ENCODE data around the gene ZDHHC14.
"Not testable (repeated sequence)": the region's sequence is repeated elsewhere in the genome, so short reads cannot be mapped to it uniquely, and the experiment has no call there.

Gene ZDHHC14

DNA sequence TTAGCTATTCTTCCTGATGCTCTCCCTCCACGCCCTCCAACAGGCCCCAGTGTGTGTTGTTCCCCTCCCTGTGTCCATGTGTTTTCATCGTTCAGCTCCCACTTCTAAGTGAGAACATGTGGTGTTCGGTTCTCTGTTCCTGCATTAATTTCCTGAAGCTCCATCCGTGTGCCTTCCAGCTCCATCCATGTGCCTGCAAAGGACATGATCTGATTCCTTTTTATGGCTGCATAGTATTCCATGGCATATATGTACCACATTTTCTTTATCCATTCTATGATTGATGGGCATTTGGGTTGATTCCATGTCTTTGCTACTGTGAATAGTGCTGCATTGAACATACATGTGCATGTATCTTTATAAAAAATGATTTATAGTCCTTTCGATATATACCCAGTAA lies 27.4 kb downstream of the ZDHHC14 start:
- DNase-seq, result not testable (repeated sequence)

DNA sequence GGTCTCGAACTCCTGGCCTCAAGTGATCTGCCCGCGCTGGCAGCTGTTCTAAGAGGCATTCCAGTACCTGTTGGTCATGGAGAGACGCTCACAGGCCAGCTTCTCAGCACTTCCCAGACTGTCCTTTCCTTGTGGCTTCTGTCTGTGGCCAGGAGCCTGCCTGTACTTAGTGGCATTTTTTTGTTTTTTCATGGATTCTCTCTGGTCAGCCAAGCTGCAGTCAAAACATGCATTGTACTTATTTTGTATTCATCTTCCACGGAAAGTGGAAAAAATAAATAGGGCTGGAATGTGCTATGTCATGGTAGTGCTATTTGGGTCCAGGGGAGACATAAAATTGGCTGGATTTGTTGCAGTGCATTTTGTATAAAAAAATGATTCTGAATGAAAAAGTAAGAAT lies 29.1 kb downstream of the ZDHHC14 start:
- DNase-seq, result no peak

DNA sequence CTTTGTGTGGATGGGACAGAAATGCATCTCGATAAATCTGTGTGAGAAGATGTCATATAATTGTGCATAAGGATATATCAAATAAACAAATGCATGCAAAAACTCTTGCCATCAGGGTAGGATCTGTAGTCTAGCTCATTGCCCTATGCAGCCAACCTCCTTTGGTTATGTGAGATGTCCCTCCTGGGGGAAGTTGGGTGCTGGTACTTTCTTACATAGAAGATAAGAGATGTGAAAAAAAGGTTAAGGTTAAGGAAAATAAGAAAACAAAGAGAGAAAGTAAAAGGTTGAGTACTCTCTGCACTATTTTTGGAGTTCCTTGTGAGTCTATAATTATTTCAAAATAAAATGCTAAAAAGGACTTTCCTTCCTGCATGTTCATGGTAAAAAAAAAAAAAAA lies 30.4 kb downstream of the ZDHHC14 start:
- DNase-seq, result no peak

DNA sequence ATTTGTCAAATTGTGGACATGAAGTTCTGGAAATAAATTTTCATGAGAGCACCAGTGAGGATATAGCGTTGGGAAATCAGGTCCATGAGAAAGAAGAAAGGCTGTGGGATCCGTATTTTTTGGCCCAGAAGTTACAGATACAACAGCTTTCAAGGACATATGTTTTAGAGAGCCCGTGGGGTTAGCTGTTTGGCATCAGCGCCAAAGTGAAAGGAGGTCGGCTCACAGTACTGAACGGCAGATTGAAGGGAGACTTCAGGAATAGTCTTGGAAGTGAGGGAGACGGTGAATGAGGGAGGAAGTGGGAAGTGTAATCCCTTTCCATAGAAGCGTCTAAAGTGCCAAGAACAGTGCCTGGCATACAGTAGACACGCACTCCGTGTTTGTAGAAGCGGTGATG lies 31.8 kb downstream of the ZDHHC14 start:
- no peak for DNase-seq

DNA sequence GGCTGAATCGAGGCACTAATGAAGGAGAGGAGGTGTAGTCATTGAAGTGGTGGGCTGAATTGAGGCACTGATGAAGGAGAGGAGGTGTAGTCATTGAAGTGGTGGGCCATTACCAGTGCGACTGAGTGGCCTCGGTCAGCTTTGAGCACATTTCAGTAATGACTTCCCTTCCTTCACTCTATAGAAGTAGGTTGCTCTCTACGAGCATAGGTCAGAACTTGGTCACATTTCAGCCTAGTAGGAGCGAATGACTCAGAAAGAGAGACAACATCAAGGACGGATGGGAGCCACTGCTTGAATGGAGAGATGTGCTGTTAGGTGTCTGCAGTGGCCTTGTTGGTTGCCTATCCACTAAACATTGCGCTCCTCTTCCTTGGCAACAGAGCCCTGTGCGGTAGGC lies 39.5 kb downstream of the ZDHHC14 start:
- DNase-seq, result no peak

DNA sequence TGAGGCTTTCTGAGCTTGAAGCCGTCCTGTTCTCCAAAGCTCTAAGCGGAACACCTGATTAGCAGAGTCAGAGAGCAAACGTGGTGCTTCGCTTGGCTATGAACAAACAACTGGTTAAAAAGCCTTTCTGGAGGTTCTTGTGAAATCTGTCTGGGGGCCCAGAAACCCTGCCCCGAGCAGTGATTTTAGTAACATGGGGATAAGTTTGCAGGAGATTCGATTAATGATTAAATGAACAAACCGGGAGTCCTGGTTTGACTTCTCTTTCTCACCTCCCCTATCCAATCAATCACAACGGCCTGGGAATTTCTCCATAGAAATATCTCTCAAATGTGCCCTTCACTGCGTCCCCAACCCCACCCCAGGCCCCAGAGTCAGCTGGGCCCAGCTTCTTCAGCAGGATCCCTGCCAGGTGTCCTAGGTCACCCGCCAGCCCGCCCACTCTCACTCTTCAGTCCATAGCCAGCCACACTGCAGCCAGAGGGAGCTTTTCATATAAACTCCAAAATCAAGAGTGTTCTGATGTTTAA lies 43.6 kb downstream of the ZDHHC14 start:
- DNase-seq, result no peak

DNA sequence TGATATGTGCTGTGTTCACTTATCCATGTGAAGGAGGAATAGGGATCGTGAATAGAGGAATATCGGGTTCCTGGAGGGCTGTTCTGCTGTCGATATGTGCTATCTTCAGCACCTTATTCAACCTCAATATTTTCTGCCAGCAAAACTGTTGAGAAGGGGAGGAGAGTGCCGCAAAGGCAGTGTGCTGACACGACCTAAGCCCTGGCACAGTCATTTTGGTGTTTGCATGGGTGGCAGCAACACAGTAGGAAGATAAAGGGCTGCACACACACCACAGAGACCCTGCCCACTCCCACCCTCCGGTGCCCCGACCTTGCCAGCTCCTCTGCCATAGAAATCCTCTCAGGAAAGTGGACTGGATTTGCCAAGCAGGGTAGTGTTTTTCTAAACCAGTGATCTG lies 47.0 kb downstream of the ZDHHC14 start:
- no peak for DNase-seq

DNA sequence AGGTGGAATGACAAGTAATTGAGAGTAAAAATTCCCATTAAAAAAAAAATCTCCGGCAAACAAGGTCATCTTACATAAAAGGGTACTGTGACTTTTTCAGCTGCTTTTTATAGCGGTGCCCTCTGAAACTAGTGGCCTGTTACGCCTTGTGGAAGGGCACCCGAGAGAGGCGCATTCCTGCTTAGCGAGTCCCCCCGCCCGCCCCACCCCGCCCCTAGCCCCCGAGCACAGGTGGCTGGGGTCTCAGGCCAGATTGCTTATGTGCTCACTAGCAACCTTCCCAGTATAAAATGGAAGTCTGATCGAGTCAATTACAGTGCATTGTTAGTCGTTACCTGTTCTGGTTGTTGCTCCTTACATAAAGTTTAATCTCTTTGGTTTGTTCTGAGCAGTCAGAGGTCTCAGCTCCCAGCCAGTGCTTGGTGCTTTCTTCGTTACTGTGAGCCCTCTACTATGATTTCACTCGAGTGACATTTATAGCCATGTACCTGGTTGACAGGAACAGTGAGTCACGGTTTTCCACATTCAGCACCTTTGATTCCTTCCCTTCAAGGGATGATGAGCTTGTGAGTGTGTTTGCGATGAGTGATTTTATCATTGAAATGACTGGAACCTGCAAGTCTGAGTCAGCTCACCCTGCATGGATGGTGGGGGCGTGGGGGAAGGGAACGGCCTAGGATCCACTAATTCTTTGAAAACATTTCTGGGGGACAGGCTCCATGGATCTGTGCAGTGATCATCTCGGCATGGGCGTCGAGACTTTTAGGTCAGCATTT lies 47.6 kb downstream of the ZDHHC14 start:
- DNase-seq, result no peak

DNA sequence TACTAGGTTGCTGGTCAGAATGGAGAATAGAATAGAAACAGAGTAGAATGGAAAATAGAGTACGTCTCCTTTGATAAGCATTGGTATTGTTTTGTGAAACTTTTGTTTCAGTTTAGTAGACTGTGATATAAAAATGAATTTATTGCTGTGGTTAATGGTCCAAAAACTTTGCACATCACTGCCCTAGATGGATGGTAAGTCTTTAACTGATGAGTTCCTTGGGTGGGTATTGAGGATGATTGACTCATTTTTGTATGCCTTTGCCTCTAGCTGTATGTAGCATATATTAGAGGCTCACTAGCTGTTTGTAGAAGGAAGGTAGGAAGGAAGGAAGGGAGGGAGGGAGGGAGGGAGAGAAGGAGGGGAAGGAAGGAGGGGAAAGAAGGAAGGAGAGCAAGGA lies 48.3 kb downstream of the ZDHHC14 start:
- no peak for DNase-seq

DNA sequence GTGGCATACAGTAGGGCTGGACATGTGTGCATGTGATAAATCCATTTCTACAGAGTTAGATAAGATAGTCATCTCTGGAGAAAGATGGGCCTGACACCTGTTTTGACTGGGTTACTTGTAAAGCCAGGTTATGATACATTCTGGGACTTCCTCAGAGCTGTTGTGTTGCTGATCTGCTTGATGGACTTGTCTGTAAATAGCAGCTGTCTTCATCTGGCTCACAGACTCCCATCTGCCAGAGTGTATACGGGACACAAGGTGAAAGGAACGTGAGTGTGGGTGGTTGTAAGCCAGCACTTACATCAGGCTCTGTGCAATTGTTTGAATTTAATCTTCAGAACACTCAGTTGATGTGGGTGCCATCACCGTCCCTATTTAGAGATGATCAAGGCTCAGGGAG lies 49.8 kb downstream of the ZDHHC14 start:
- no peak for DNase-seq

DNA sequence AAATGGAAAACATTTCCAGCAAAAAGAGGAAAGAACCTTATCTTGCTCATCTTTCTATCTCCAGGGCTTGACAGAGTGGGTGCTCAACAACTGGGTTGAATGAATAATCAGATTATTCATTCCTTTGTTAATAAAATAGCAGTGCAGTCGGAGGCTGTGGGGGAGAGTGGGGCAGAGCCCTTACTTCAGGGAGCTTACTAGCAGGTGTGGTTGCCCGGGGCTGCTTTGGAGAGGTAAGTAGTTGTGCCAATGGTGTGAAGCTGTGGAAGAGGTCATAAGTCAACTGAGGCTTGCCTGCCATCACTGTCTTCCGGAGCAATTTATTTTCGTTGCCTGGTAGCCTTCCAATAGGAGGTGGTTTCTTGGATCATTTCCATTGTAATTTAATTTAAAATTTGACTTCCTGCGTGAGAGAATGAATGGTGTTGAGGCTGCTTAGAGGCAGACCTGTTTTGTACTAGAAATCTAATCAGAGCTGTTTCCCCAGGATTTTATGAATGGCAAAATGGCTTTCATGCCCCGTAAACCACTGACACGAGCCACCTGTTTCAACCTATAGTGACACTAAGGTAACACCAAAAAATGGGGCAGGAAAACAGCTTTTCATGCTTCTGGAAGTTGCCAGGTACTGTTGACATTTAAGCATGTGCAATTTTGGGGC lies 51.4 kb downstream of the ZDHHC14 start:
- DNase-seq, result no peak

DNA sequence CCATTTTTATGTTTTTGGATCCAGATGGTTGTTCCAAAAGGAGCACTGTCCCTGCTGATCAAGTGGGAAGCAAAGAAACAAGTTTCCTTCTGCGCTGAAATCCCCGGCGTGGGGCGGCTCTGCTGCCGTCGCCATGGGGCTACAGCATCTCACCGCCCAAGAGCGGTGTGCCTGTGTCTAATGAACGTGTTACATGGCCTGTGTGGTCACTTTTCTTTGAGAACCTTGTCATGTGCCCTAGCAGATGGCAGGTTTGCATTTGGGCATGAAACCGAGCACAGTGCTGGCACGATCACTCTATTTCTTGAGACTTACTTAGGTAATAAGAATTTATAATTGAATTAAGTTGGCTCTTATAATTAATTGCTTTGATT lies 51.9 kb downstream of the ZDHHC14 start:
- no peak for DNase-seq

DNA sequence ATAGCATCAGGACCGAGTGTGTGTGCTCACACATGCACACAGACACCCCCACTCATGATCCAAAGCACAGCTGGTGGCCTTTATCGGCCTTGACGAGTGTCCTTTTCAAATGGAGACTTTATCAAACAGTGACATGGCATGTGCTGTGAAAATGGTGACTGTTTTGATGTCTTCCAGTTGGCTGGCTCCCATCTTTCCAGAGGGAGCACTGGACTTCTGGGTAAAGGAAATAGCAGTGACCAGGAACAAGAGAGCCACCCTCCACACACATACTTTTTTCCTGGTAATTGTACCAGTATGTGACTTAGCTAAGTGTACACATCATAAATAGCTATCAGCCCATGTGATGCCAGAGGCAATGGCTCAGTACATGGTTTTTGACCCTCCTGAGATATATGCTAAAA lies 52.7 kb downstream of the ZDHHC14 start:
- DNase-seq, result no peak

DNA sequence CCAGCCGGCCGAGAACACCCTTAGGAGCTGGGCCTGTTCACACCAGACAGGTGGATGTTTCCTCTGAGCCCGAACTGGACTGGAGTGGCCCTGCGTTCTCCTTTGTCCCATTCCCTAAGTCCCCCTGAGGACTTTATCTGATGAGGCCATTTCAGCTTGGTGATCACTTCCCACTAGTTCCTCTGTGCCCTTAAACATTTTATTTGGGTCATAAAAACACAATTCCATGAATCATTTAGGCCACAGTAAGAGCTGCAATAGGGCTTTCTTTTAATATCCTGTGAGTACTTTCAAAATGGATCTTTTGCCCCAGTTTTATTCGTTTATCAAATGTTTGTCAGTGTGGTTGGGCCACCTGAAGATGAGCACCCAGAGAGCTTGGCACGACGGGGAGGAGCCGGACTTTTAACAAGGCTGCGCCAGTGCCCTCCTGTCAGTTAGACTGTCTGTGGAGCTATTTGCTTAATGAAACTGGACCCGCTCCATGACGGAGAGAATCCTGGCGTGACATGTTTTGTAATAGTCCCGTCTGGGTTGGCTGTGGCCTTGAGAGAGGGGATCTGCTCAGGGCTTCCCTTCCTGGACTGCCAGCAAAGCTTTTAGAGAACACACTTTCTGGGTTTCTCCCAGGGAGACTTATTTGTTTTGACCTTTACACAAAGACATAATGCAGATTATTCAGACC lies 53.5 kb downstream of the ZDHHC14 start:
- DNase-seq, result no peak

DNA sequence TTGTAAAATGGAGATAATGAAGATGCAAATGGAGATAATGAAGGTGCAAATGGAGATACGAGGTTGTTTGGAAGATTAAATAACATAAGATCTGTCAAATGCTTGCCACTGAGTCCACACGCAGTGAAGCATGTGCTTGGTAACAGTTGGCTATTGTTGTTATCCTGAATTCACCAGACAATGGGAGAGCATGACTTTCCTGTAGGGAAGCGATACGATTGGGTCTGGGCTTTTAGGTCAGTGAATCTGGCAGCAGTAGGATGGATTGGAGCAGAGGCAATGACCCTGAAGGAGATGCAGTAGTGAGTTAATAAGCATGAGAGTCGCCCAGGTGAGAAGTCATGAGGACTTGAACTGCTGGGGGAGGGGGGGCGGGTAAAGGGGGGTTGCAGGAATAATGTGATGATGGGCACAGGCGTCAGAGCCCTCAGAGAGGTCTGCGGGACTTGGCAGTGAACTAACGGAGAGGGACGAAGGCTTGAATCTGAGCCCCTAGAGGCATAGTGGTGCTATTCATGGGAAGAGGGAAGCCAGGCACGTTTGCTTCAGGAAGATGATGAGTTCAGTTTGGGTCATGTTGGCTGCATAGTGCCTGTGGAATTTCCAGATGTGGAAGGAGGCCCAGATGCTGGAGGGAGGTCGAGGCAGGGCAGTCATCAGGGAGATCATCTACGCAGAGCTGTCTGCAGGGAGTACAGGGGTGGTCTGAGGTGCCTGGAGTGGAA lies 55.4 kb downstream of the ZDHHC14 start:
- no peak for DNase-seq

DNA sequence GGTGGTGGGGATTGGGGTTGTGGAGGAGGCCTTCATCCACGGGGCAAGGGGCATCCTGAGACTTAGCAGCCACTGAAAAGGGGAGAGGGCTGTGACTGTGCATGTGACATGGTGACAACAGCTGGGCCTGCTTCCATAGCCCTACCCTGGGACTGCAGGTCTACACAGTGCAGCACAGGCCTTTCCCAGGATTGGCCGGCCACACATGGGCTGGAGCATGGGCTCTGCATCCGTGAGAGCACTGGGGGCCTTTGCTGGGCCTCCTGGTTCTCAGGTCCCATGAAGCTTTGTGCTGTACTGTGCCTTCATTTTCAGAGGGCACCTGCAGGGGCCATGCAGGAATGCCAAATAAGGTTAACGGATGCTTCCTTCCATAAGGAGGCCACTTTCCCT lies 56.0 kb downstream of the ZDHHC14 start:
- no peak for DNase-seq

DNA sequence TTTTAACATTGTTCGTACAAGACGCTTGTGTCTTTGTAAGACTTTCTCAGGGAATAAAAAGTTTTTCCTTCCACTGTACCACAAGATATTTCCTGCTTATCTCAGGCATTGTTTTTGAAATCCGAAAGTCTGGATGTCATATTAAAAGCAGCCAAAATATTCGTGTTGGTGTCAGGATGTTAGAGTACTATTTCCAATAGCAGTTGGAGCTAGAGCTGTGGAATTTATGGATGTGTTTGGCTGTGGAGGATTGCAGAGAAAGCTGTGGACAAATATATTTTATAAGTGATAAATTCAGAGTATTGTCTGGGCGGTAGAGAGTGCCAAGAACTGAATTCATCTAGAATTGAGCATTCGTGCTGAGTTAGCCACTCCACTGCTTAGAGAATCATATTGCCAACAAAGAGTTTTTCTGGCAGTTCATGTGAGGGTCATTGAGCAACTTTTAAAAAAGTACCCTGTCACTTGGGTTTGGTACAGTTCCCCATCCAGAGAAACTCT lies 57.7 kb downstream of the ZDHHC14 start:
- no peak for DNase-seq

DNA sequence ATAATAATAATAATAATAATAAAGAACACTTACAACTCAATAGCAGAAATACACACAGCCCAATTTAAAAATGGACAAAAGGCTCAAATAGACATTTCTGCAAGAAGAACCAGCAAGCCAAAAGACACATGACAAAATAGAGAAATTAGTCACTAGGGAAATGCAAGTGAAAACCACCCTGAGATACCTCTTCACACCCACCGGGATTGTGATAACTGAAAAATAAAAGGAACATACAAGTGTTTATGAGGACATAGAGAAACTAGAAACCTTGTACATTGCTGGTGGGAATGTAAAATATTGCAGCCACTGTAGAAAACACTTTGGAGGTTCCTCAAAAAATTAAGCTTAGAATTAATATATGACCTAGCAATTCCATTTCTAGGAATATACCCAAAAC lies 59.2 kb downstream of the ZDHHC14 start:
- DNase-seq, result no peak

DNA sequence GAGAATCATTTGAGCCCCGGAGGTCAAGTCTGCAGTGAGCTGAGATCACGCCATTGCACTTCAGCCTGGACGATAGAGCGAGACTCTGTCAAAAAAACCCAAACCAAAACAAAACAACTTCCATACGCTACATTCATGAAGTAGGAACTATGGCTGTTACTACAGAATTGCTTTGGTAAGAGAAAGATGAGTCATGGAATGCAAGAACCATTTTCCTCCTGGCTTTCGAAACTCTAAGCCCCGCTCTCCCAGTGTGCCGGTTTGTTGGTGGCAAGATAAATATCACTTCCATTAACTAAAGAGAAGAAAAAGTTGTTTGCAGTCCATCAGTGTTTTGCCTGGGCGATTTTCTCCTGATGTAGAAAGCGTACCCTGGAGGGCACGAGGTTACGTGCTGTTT lies 61.3 kb downstream of the ZDHHC14 start:
- DNase-seq, result no peak

DNA sequence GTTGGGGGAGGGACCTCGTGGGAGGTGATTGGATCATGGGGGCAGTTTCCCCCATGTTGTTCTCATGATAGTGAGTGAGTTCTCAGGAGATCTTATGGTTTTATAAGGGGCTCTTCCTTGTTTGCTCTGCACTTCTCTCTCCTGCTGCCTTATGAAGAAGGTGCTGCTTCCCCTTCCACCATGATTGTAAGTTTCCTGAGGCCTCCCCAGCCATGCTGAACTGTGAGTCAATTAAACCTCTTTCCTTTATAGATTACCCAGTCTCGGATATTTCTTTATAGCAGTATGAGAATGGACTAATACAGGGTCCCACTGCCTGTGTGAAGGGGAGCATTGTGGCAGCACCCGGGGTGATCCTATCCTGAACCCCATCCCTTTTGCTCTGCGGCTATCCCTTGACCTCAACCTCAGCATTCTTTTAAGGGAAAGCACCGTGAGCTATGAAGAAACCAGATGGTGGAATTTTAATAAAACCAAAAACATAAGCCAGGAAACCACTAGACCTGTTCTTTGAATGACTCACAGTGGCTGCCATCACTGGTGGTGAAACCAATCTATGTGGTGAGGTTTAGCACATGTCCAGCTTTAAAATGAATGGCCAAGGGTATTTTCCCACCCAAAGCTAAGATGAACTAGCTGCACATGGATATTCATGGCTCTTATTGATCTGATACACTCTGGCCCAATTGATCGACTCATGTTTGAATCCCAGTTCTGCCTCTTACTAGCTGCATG lies 62.2 kb downstream of the ZDHHC14 start:
- no peak for DNase-seq

DNA sequence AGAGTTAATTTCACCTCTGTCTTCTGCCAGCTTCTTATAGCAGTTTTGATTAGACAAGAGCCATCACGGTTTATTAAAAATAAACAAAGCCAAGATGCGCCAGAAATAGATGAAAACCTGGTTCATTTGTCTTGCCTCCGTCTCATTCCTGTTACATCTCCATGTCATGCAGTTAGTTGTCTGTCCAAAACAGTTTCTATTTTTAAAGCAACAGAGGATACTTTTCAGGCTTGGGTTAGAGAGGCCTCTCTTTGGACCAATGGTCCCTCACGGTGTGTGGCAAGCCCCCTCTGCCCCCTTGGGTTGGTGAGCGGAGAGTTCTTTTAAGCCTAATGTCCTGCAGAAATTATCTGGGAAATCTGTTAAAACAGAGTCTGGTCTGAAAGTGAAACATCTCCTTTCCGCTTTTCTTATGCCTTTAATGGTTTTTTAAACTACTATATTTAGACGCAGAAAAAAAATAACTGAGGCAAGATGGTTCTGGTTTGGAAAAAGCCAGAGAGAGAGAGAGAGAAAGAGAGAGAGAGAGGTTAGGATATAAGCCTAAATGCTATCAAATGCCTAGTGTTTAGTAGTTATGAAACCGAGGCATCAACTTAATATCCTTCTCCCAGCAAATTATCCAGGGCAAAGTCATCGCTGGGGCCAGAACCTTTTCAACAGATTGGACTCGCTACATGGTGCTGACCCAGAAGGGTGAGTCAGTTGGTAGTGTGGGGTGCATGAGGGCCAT lies 64.5 kb downstream of the ZDHHC14 start:
- DNase-seq, result no peak

DNA sequence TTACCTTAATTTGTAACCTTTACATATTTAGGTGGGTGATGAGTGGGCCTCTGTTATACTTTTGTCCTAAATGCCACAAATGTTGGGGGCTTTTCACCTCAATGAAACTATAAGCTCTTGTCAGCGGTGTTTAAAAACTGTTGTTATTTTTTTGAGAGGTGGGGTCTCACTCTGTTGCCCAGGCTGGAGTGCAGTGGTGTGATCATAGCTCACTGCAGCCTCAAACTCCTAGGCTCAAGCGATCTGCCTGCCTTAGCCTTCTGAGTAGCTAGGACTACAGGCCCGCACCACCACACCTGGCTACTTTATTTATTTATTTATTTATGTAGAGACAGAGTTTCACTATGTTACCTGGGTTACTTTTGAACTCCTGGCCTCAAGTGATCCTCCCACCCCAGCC lies 66.7 kb downstream of the ZDHHC14 start:
- no peak for DNase-seq
